ENCODE data around the gene DDR1.

Gene DDR1

GRCh38 chr6:30894381-30894780 is 10.1 kb downstream of the DDR1 start:
- Histone ChIP-seq H3K9ac (ENCODE audit: low read length) (no peak overlapping the region), H2AFZ (ENCODE audit: low read depth, low read length) (no peak overlapping the region), H3K4me2 (ENCODE audit: low read length) (no peak overlapping the region), H3K79me2 (ENCODE audit: low read length) (no peaks in the 10 kb centered on the region), H4K20me1 (ENCODE audit: insufficient read depth, low read length) (no peaks in the 10 kb centered on the region), H3K4me3 (ENCODE audit: low read length) (no peak overlapping the region), H3K9me3 (ENCODE audit: insufficient read depth, low read length) (no peaks in the 10 kb centered on the region), H3K27ac (ENCODE audit: low read length) (no peak overlapping the region), H3K27me3 (ENCODE audit: low read depth, low read length) (no peaks in the 10 kb centered on the region), H3K4me1 (ENCODE audit: low read length) (no peaks in the 10 kb centered on the region), H3K36me3 (replicated peaks; ENCODE audit: low read depth, low read length) (no peaks in the 10 kb centered on the region)
- no peak for TF ChIP-seq CTCF (IDR thresholded peaks at IDR 0.05; ENCODE audit: low read depth, low read length)
- TF ChIP-seq EZH2phosphoT487 (IDR thresholded peaks at IDR 0.05; ENCODE audit: low read depth), result no peak

- H3K36me3 ChIP-seq (replicated peaks; ENCODE audit: low read depth, low read length), result no peaks in the 10 kb centered on the region
- no peaks in the 10 kb centered on the region for H3K27me3 ChIP-seq (ENCODE audit: low read depth, low read length)
- no peak for TF ChIP-seq CTCF (IDR thresholded peaks at IDR 0.05; ENCODE audit: low read depth, low read length)
- TF ChIP-seq EZH2phosphoT487 (IDR thresholded peaks at IDR 0.05; ENCODE audit: low read depth), result no peak
- H4K20me1 ChIP-seq (ENCODE audit: insufficient read depth, low read length), result no peaks in the 10 kb centered on the region
- H3K27ac ChIP-seq (ENCODE audit: low read length), result no peak overlapping the region
- no peaks in the 10 kb centered on the region for H3K4me1 ChIP-seq (ENCODE audit: low read length)
- H3K9me3 ChIP-seq (ENCODE audit: insufficient read depth, low read length), result no peaks in the 10 kb centered on the region
- no peak overlapping the region for H2AFZ ChIP-seq (ENCODE audit: low read depth, low read length)
- H3K9ac ChIP-seq (ENCODE audit: low read length), result no peak overlapping the region
- H3K4me2 ChIP-seq (ENCODE audit: low read length), result no peak overlapping the region
- H3K4me3 ChIP-seq (ENCODE audit: low read length), result no peak overlapping the region
- no peaks in the 10 kb centered on the region for H3K79me2 ChIP-seq (ENCODE audit: low read length)
These were observed 10.6 kb downstream of the DDR1 start for GRCh38 chr6:30894935-30895334.

GRCh38 chr6:30895343-30895742 is 11.0 kb downstream of the DDR1 start:
- no peak for TF ChIP-seq CTCF (IDR thresholded peaks at IDR 0.05; ENCODE audit: low read depth, low read length)
- no peak for TF ChIP-seq EZH2phosphoT487 (IDR thresholded peaks at IDR 0.05; ENCODE audit: low read depth)
- H4K20me1 ChIP-seq (ENCODE audit: insufficient read depth, low read length), result no peaks in the 10 kb centered on the region
- H3K9ac ChIP-seq (ENCODE audit: low read length), result no peak overlapping the region
- no peak overlapping the region for H3K27ac ChIP-seq (ENCODE audit: low read length)
- H3K27me3 ChIP-seq (ENCODE audit: low read depth, low read length), result no peaks in the 10 kb centered on the region
- no peaks in the 10 kb centered on the region for H3K36me3 ChIP-seq (replicated peaks; ENCODE audit: low read depth, low read length)
- H3K9me3 ChIP-seq (ENCODE audit: insufficient read depth, low read length), result no peaks in the 10 kb centered on the region
- no peak overlapping the region for H3K4me3 ChIP-seq (ENCODE audit: low read length)
- no peak overlapping the region for H3K4me2 ChIP-seq (ENCODE audit: low read length)
- no peak overlapping the region for H2AFZ ChIP-seq (ENCODE audit: low read depth, low read length)
- H3K4me1 ChIP-seq (ENCODE audit: low read length), result no peaks in the 10 kb centered on the region
- no peaks in the 10 kb centered on the region for H3K79me2 ChIP-seq (ENCODE audit: low read length)

- Histone ChIP-seq H3K4me1 (ENCODE audit: low read length) (peaks cover 6% of the 10 kb centered on the region), H2AFZ (ENCODE audit: low read depth, low read length) (no peak overlapping the region), H3K27me3 (ENCODE audit: low read depth, low read length) (no peaks in the 10 kb centered on the region), H4K20me1 (ENCODE audit: insufficient read depth, low read length) (no peaks in the 10 kb centered on the region), H3K36me3 (replicated peaks; ENCODE audit: low read depth, low read length) (no peaks in the 10 kb centered on the region), H3K79me2 (ENCODE audit: low read length) (no peaks in the 10 kb centered on the region), H3K4me3 (ENCODE audit: low read length) (no peak overlapping the region), H3K9ac (ENCODE audit: low read length) (no peak overlapping the region), H3K27ac (ENCODE audit: low read length) (no peak overlapping the region), H3K9me3 (ENCODE audit: insufficient read depth, low read length) (no peaks in the 10 kb centered on the region), H3K4me2 (ENCODE audit: low read length) (no peak overlapping the region)
- TF ChIP-seq CTCF (IDR thresholded peaks at IDR 0.05; ENCODE audit: low read depth, low read length) (no peak), EZH2phosphoT487 (IDR thresholded peaks at IDR 0.05; ENCODE audit: low read depth) (no peak)
These were observed 12.2 kb downstream of the DDR1 start for GRCh38 chr6:30896541-30896940.

Measured in OCI-LY3 (cell line).